Measurements from ENCODE around the gene TEX55. TPM values are rescaled to one million over a fixed set of nuclear protein-coding genes. Genes with fewer than 3 reads are reported as not detected.

The TEX55 gene
- total and polyA plus RNA-seq, 10 donors = not detected

DNA sequence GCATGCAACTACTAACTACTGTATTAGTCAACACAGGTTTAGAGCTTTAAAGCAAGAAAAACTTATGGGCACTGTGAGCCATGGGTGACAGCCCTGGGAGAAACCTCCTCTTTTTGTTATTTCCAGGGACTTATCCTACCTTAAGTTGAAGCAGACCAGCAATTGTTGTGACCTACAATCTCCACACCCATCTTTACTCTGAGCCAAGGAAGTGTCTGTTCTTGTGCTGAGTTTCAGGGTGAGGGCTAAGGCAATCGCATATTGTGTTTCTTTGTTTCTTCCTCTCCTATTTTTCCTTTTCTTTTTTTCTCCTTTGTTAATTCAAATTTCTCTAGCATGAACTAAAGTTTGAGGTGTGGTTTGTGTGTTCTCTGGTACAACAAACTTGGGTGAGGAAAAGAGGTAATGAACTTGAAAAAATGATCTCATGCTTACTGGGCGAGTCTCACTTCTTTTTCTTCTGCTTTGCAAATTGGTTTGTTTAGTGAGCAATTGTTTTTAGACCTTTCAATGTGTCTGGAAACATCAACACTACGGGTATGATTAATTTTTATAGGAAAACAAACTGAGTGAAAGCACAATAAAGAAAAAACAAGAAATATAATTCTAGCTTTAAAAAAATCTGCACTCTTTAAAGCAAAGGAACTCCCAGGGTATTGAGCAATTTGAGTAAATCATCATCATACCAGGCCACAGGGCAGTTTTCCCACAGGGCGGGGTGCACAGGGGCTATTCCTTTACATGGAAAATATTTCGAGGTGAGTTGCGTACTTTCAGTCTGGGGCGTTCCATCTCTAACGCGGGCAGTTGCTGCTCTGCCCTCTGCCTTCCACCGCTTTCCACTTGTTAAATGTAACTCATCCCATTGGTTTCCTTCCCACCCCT lies 30.1 kb downstream of the TEX55 start:
- DNase-seq = no peak
- Histone ChIP-seq H3K4me3 (no peak overlapping the region), H3K36me3 (no peaks in the 10 kb centered on the region), H3K27me3 (replicated peaks in 1 of 7) (peaks cover 0 to 11% (median 0%) of the 10 kb centered on the region in 7 donors), H3K27ac (no peak overlapping the region), H3K9me3 (no peaks in the 10 kb centered on the region), H3K4me1 (no peaks in the 10 kb centered on the region)
- intact Hi-C loops (cut with DNase I; ENCODE audit: low total_unique reads) = no loop called here
- TF ChIP-seq CTCF (IDR thresholded peaks at IDR 0.05 in 8 of 11, conservative IDR thresholded peaks at IDR 0.05 in 3 of 11) = no peak
- no peak for TF ChIP-seq POLR2AphosphoS5 (IDR thresholded peaks at IDR 0.05)
- TF ChIP-seq POLR2A (IDR thresholded peaks at IDR 0.05) = no peak
- WGBS, 5 donors = 82 to 87% (median 85%) methylated on average over 10 of the region's 10 CpGs

GRCh38 chr3:119176778-119177177 lies 30.8 kb downstream of the TEX55 start:
- TF ChIP-seq POLR2AphosphoS5 (IDR thresholded peaks at IDR 0.05) (no peak), POLR2A (IDR thresholded peaks at IDR 0.05) (no peak), CTCF (IDR thresholded peaks at IDR 0.05 in 8 of 11, conservative IDR thresholded peaks at IDR 0.05 in 3 of 11) (no peak)
- Histone ChIP-seq H3K4me1 (no peaks in the 10 kb centered on the region), H3K36me3 (no peaks in the 10 kb centered on the region), H3K27me3 (replicated peaks in 1 of 7) (peaks cover 0 to 11% (median 0%) of the 10 kb centered on the region in 7 donors), H3K27ac (no peak overlapping the region), H3K4me3 (no peak overlapping the region), H3K9me3 (no peaks in the 10 kb centered on the region)
- DNase-seq = no peak
- intact Hi-C loops (cut with DNase I; ENCODE audit: low total_unique reads) = no loop called here
- 70 to 78% (median 75%) methylated on average over 4 of the region's 4 CpGs for WGBS, 5 donors

DNA sequence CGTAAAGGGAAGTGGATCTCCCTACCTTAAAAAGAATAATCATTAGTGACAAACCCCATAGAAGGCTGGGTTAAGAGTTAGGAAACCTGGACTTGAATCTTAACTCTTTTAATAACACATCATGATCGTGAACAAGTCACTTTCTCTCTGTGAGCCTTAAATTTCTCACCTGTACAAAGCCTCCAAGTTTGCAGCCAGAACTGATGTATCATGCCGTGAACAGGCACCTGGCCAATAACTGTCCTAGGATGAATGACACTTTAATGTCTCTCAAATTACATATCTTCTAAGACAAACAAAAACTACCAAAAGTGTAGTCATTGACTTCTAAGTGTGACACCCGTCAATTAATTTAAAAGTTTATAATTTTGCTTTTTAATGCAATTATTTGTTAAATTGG lies 31.4 kb downstream of the TEX55 start:
- H3K27ac ChIP-seq = no peak overlapping the region
- 82 to 88% (median 84%) methylated on average over 4 of the region's 4 CpGs for WGBS, 5 donors
- intact Hi-C loops (cut with DNase I; ENCODE audit: low total_unique reads) = no loop called here

More for the DNA sequence above, 31.4 kb downstream of the TEX55 start:
- H3K9me3 ChIP-seq = no peaks in the 10 kb centered on the region
- no peak for DNase-seq
- no peaks in the 10 kb centered on the region for H3K4me1 ChIP-seq
- TF ChIP-seq POLR2A (IDR thresholded peaks at IDR 0.05) (no peak), POLR2AphosphoS5 (IDR thresholded peaks at IDR 0.05) (no peak), CTCF (IDR thresholded peaks at IDR 0.05 in 8 of 11, conservative IDR thresholded peaks at IDR 0.05 in 3 of 11) (no peak)
- peaks cover 0 to 11% (median 0%) of the 10 kb centered on the region in 7 donors for H3K27me3 ChIP-seq (replicated peaks in 1 of 7)
- no peaks in the 10 kb centered on the region for H3K36me3 ChIP-seq
- H3K4me3 ChIP-seq = no peak overlapping the region

Measured in spleen (tissue), 11 donors.